TTC549 (cell line): ENCODE data around the gene MALRD1.

Source experiments
- FAIRE-seq: peaks from 2 replicates; lab custom pipeline; 2012; peaks lifted over from hg19 to GRCh38; lab: Jason Lieb, UNC

The MALRD1 gene

DNA sequence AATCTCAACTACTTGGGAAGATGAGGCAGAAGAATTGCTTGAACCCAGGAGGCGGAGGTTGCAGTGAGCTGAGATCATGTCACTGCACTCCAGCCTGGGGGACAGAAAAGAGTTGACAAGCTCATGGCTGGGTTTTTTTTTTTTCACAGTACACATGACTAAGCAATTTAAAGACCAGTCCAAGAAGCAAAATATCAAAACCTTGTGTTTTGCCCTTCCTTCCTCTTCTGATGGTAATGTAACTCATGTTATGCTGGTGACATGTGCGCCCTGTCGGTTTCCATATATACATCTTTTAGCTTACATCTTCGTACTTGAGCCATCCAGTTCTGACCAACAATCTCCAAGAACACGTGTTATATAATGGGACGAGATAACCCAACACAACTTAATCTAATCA lies 530.0 kb downstream of the MALRD1 start:
- FAIRE-seq, result no peak

- FAIRE-seq, result no peak
These were observed 531.4 kb downstream of the MALRD1 start for GRCh38 chr10:19579761-19580545.

- FAIRE-seq, result no peak
These were observed 532.1 kb downstream of the MALRD1 start for GRCh38 chr10:19580691-19581090.

GRCh38 chr10:19588608-19589007 lies 540.0 kb downstream of the MALRD1 start:
- no peak for FAIRE-seq

DNA sequence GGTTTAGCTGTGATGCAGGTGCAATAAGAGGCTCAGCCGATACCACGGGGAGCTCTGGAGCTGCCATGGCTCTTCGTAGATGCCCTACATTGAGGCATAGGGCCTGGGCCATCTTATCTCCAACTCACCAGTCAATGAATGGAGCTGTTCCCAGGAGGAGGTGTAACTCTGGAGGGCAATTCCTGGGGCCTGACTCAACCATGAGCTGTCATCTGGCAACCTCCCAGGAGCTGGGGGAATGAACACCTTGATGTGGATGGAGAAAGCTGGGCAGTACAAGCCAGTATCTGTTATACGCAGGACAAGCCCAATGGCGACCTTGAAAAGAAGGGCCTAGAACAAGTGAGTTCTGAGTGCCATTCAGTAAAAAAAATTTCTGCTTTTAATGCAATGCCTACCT lies 543.7 kb downstream of the MALRD1 start:
- no peak for FAIRE-seq

GRCh38 chr10:19595212-19595845 lies 546.7 kb downstream of the MALRD1 start:
- no peak for FAIRE-seq

GRCh38 chr10:19605806-19606205 lies 557.2 kb downstream of the MALRD1 start:
- no peak for FAIRE-seq

- FAIRE-seq, result no peak
These were observed 558.4 kb downstream of the MALRD1 start for GRCh38 chr10:19606968-19607367.

DNA sequence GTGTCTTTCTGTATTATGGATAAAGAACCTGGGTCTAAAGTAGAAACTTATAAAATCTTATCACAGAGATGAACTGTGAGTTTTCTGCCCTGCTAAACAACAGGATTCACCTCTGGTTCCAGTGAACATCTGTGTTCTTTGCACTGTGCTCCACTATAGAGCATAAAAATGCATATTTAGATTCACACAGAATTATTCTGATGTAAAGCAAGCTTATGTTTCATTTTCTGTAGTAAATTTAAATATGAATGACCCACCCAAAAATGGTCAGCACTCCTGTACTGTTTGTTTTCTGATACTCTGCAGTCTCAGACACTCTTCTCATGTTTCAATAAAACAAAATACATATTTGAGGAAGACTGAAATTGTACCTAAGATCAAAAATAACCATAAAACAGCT lies 563.2 kb downstream of the MALRD1 start:
- no peak for FAIRE-seq

- FAIRE-seq, result no peak
These were observed 568.4 kb downstream of the MALRD1 start for GRCh38 chr10:19616966-19617365.

DNA sequence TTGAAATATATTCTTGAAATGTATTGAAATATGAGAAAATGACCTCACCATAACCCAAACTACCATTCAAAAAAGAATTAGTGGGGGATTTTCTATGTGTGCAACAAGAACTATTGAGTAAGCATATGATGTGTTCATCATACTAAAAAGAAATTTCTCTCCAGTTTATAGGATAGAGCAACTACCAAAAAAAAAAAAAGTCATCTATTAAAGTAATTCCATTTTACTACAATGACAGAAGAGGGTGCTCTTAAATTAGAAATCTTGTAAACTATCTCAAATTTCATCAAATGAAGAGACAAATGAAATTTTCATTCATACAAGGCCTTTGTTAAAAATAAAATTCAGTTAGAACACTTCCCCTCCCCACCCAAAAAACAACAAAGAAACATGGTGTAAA lies 572.2 kb downstream of the MALRD1 start:
- FAIRE-seq, result no peak

DNA sequence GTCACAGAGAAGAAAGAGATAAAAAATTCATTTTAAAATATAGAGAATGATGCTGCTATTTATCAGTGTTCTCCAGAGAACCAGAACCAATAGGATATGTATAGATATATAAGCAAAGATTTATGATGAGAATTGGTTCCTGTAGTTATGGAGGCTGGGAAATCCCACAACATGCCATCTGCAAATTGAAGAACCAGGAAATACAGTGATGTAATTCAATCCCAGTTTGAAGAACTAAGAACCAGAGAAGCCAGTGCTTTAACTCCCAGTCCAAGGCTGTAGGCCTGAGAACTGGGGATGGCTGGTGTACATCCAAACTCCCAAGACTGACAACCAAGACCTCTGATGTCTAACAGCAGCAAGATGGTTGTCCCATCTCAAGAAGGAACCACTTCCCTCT lies 574.7 kb downstream of the MALRD1 start:
- FAIRE-seq, result no peak

DNA sequence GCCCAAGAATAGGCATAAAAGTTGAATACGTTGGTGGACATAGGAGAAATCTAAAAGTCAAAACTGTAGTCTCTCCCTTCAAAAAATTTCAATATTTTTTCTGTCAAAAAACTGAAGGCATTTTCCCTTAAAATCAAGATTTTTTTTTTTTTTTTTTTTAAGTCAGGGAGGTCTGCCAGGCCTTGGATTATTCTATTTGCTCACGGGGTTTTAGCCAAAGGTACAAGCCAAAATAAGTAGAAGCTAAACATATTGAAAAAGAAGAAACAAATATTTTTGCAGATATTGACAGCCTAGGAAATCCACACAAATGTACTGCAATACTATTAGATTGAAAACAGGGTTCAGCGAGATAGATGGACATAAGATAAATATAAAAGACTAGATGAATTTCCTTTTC lies 577.6 kb downstream of the MALRD1 start:
- no peak for FAIRE-seq

- FAIRE-seq, result no peak
These were observed 580.4 kb downstream of the MALRD1 start for GRCh38 chr10:19628767-19629560.

DNA sequence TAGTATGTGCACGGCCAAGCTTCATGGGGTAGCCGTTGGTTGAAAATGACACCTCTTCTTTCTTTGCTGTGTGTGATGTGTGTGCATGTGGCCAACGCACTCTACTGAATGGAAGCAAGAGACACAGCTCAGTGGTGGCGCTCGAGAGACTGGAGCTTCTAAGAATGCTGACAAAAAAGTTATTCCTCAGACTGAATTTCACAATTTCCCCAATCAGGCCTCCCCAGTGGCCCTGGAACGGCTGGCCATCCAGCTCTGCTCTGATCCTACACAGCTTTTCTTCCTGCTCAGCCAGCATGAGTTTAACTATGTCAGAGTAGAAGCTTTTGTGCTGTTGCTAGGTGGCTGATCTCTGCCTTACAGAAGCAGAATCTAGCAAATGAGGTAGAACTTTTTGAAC lies 581.0 kb downstream of the MALRD1 start:
- FAIRE-seq, result no peak

GRCh38 chr10:19634163-19634562 lies 585.6 kb downstream of the MALRD1 start:
- FAIRE-seq, result no peak

GRCh38 chr10:19638182-19638895 lies 589.7 kb downstream of the MALRD1 start:
- FAIRE-seq, result no peak

- FAIRE-seq, result no peak
These were observed 590.3 kb downstream of the MALRD1 start for GRCh38 chr10:19638896-19639233.

DNA sequence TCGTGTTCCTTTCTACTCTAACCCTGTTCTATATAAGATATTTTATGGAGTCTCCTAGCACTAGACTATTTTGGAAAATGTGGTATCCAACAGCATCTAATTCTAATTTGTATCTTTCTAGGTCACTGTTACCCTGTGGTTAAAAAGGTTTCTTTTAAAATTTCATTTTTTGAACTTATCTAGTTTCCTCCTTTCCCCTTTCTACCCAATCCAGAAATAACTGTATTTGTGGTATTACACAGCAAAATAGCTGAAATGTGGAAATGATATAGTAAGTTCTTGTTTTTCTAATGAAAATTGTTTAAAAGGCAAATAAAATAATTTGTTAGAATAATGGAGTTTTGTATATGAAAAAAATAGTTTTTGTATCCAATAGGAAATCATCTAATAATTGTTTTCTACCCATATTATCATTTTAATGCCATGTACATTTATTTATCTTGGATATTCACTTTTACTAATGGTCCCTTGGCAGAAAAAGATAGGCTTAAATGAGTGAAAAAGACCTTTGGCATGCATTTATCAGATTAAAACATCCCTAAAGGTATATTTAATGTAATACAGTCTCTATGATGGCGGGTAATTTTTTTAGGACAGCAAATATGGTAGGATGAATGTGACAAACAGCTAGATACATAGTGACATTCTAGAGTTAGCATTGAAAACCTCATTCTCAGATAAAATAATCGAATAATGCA lies 592.1 kb downstream of the MALRD1 start:
- FAIRE-seq, result no peak

- no peak for FAIRE-seq
These were observed 602.9 kb downstream of the MALRD1 start for GRCh38 chr10:19651549-19651948.

DNA sequence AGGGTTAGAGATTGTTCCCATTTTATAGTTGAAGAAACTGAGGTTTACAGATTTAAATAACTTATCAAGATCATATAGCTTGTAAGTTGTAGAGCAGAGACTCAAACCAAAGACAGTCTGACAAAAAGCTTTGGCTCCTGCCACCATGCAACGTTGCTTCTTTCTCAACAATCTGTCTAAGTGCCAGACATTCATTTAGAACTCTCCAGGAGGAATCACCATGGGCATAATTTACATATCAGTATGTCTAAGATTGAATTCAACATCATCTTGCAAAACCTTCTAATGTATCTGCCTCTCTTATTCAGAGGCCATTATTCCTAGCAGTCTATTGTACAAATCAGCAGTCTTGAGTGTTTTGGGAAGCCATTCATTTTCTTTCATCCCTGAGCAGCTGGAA lies 604.1 kb downstream of the MALRD1 start:
- no peak for FAIRE-seq

GRCh38 chr10:19653931-19654330 lies 605.3 kb downstream of the MALRD1 start:
- no peak for FAIRE-seq
